Retina (tissue), 1 donor: ENCODE results near the gene NREP.
A peak's percentile ranks its signal among the peaks of the same experiment; 100 is the strongest.

ENCODE experiments used
- DNase-seq: peaks from one replicate; pipeline ENCODE4 v3.0.0-alpha.2; 2016

Gene NREP

DNA sequence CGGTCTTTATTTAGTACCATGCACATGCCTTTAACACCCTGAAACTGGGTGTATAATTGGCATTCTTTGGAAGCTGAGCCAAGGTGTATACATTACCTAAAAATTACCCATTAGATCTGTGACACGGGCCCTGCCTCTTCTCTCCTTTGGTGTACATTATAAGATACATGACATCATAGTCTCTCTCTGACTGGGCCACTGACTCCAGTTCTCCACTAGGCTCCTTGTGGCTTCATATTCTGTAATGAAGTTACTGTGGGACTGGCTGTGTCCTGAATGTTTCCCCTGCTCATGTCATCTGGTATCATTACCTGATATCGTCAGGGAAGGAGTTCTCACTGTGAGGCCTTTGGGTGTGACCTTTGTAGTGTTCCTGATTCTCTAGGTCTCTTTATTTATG, 65.5 kb downstream of the NREP start:
- DNase-seq = no peak

DNA sequence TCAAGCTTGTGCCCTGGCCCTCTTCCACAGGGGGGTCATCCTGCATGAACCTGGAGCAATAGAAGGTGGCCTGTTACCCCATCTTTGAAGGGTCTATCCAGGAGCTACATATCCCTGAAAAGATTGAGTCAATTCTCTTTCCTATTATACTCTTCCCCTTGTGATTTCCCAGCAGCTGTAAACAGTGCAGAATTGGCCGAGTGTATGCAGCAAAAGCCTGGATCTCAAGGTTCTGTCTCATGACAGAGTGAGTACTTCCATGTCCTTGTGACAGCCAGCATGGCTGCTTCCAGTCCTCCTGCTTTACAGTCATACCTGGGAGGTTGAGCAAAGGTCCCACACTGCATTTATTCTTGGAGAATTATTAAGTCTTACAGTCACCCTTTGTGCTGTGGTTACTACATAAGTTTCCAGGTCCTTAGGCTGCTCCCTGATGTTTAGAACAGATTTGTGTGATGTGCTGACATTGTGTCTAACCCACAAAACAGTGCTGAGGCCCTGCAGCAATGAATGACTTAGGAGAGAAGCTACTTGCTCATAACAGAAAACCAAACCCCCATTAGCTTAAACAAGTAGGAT, 67.5 kb downstream of the NREP start:
- no peak for DNase-seq

DNA sequence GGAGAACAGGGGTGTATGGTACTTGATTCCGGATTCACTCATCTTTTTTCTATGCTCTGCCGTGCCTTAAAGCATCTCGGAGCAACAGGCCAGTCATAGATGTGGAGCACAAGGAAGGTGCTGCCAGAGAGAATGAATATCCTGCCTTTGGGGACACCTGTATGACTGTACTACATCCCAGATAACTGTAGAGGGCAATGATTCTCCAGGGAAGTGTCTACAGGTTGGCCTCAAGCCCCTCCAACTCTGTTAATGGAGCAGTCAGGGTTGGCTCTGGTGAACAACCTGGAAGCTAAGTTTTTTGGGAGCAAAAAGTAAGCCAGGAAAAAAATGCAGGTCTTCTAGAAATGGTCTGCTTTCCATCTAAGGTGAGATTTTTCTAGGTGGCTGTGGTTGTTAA, 71.0 kb downstream of the NREP start:
- no peak for DNase-seq

DNA sequence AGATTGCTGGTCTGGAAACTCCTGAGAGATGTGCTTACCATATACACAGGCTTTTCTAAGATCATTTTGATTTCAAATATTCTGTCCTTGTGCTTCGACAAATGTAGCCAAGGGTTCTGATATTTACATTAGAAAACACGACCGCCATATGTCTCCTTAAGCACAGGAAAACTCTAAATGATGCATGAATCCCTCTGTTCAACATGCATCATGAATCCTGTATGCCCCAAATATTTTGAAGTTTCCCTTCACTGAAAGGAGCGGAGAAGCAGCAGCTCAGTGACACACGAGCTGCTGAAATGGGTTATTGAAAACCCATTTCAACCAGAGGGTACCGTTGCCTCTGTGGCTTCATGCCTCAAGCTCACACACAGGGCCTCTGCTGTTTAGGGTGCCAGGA, 74.4 kb downstream of the NREP start:
- DNase-seq = no peak

DNA sequence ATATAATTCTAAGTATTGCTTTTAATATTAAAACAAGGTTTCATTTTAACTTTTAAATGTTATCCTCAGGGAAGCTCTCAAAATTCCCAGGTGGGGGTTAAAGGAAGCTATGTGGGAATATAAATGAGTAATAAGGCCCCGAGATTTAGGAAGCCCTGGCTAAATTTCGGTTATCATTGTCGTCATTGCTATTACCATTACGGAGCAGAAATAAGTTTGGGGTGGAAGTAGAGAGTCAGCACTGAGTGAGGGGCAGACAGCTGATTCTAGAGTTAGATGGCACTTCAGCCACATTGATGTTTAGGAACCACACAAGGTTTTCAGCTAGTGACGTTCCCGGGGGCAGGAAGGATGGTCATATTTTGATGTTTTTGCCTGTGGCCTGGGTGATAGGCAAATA, 74.9 kb downstream of the NREP start:
- DNase-seq = no peak

DNA sequence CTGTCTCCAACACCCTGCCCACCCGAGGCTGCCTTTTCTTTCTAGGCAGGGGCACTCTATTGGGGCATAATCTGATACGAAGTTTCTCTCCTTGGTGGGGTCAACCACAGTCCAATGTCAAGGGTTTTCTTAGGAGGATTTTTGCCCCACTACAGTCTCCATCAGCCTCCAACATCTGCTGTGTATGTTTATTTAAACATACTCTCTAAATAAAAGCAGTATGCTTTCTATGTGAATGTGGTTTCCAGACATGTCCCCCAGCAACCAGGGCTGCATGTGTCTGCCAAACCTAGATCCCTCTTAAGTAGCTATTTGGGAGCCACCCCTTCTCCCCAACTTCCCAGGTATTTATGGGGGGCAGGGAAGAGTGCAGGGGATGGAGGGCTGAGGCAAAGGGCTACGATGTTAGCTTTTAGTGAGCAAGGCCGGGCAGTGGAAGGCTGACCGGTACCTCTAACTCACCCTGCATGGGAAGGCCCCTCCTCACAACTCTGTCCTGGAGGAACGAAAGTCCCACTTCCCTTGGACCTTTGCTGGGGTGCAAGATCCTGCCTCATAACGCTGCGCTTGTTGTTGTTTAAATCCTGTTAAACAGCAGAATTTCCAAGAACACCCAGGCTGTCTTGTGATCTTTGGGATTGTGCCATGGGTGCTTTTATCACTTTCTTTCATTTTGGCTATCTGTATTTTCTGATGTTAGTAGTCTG, 75.4 kb downstream of the NREP start:
- no peak for DNase-seq

DNA sequence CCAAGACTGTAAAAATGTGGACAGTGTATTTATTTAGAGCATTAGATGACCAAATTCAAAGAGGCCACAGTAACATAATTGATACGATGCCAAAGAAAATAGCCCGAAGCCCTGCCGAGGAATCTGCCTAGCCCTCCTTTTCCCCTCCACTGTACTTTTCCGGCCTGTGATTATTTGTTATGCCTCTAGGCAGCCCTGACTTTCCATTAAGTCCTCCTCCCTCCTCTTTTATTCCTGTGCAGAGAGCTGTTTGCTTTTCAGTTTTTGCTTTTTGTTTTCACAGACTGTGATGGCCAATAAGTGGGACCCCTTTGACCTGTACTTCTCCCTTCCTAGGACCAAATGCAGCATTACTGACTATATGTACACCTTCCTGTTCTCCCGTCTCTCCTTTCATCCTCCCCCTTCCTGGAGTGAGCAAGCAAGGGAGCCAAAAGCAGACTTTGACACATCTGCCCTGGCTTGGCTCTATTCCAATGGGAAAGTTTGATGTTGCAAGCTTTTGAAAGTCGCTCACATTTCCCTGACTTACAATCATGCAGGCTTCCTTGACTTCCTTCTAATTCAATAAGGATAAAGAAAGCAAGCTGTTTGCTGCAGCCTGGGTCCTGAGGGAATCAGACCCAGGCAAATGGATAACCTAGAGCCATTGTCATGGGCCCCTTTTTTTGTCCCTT, 76.1 kb downstream of the NREP start:
- DNase-seq = peak; percentile 22

DNA sequence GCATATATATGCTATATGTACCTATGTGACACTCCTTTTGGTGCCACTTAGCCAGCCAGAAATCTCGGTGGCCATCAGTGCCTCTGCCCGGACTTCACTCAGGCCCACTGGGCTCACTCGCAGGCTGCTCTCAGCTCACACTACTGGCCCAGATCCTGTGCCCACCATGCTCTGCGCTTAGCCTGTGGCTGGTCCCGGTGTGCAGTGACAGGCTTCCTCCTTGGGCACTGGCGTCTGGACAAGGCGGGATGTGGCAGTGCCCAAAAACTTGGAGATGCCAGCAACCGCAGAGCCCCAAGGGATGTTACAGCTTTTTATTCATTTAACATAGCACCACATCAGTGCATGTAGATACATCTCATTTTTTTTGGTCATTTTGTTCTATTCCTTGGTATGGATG, 77.4 kb downstream of the NREP start:
- DNase-seq = no peak
